Stimulated activated naive B cell treated with anti-CD40 and anti-IgM and Interleukin-4, amounts not matched to agents 10 μg/mL and 1 μg/mL and 100 μg/mL, for 72 hours (primary cell): ENCODE results near the gene ARFGEF3.

Experiments used
- ATAC-seq, 2 donors: fragments of 150-1000 bp; cut with Tn5 transposase; replicated peaks; 2 replicates each; pipeline ENCODE4 v1.10.0; 2021; ENCODE audit warnings: moderate library complexity in 1 of 2
- DNase-seq: peaks from one replicate; pipeline ENCODE4 v3.0.0; 2021
- H3K27ac Mint-ChIP-seq: one replicate; pipeline ENCODE4 v1.8.0; 2022; ENCODE audit warnings: mild to moderate bottlenecking, mixed read lengths
- H3K27me3 Mint-ChIP-seq, 2 donors: one replicate each; pipeline ENCODE4 v1.8.0; 2022; ENCODE audit warnings: mixed read lengths in 2 of 2
- H3K36me3 Mint-ChIP-seq, 2 donors: one replicate each; pipeline ENCODE4 v1.8.0; 2022; ENCODE audit warnings: mixed read lengths in 2 of 2, mild to moderate bottlenecking in 1 of 2
- H3K4me1 Mint-ChIP-seq, 2 donors: one replicate each; pipeline ENCODE4 v1.8.0; 2022; ENCODE audit warnings: mixed read lengths in 2 of 2, mild to moderate bottlenecking in 1 of 2
- H3K4me3 Mint-ChIP-seq, 2 donors: one replicate each; pipeline ENCODE4 v1.8.0; 2022; ENCODE audit warnings: mild to moderate bottlenecking in 2 of 2, mixed read lengths in 2 of 2, moderate library complexity in 1 of 2
- H3K9me3 Mint-ChIP-seq, 2 donors: one replicate each; pipeline ENCODE4 v1.8.0; 2022; ENCODE audit warnings: mixed read lengths in 2 of 2, mild to moderate bottlenecking in 1 of 2

ARFGEF3 gene

DNA sequence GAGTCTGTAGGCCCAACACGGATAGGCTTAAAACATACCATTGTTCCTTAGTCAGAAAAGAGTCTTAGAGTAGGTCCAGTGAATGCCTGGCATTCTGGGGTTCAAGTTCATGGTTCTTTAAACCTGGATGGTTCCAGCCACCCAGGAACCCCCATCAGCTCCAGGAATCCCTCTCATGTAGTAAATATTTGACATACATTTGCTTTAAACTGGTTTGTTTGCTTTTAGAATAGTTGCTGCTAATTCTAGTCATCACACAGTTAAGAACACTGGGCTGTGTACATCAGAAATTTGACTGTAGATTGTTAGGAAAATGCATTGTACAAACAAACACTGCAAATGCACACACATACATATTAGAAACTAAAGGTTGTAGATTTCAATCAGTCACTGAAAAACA is 87.1 kb downstream of the ARFGEF3 start:
- no peaks in the 10 kb centered on the region for H3K9me3 Mint-ChIP-seq
- peaks cover 11% of the 10 kb centered on the region in 2 donors for H3K27me3 Mint-ChIP-seq
- ATAC-seq (no peak), DNase-seq (no peak)
- H3K27ac Mint-ChIP-seq: no peak overlapping the region
- H3K36me3 Mint-ChIP-seq: no peaks in the 10 kb centered on the region
- no peaks in the 10 kb centered on the region for H3K4me1 Mint-ChIP-seq
- H3K4me3 Mint-ChIP-seq: no peak overlapping the region

- Mint-ChIP-seq H3K4me1 (no peaks in the 10 kb centered on the region), H3K4me3 (no peak overlapping the region), H3K36me3 (no peaks in the 10 kb centered on the region), H3K27ac (no peak overlapping the region), H3K27me3 (peaks cover 5 to 13% of the 10 kb centered on the region in 2 donors), H3K9me3 (no peaks in the 10 kb centered on the region)
- no peak for DNase-seq
- no peak for ATAC-seq
These were observed 88.3 kb downstream of the ARFGEF3 start for GRCh38 chr6:138250053-138250452.

DNA sequence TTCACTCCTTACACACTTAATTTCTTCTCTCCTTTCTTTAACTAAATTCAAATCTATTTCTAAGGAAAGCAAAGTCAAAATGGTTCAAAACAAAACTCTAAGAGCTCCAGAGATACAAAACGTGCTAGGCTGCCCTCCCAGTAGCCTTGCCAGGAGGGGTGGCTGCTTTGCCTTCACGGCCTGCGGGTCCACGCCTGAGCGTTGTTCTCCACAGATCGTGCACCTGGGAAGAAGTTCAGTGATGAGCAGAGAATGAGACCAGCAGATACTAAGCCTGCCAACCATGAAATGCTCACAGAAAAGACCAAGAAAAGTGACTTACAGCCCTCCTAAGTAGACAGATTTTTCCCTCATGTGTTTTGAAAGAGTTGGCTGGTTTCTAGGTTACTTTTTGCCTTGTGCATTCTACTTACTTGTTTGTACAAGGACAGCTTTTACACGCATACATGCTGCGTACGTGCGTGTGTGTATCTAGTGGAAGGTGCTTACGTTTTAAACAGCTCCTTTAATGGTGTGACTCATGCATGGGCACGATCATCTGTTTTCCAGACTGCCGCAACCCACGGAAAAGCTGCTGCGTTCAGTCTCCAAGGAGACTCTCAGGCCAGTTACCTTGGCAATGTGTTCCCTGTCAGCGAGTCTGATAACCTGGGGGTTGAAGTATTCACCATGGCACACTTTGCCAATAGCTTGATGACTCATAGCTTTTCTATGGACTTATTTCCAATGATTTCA is 88.9 kb downstream of the ARFGEF3 start:
- no peaks in the 10 kb centered on the region for H3K4me1 Mint-ChIP-seq
- no peak overlapping the region for H3K4me3 Mint-ChIP-seq
- H3K27me3 Mint-ChIP-seq: peaks cover 10 to 15% of the 10 kb centered on the region in 2 donors
- no peaks in the 10 kb centered on the region for H3K9me3 Mint-ChIP-seq
- no peak for ATAC-seq
- no peaks in the 10 kb centered on the region for H3K36me3 Mint-ChIP-seq
- H3K27ac Mint-ChIP-seq: no peak overlapping the region
- no peak for DNase-seq

GRCh38 chr6:138253731-138254130 is 92.0 kb downstream of the ARFGEF3 start:
- Mint-ChIP-seq H3K27me3 (peaks cover 17 to 20% of the 10 kb centered on the region in 2 donors), H3K4me1 (no peaks in the 10 kb centered on the region), H3K4me3 (no peak overlapping the region), H3K27ac (no peak overlapping the region), H3K9me3 (no peaks in the 10 kb centered on the region), H3K36me3 (no peaks in the 10 kb centered on the region)
- ATAC-seq: no peak
- DNase-seq: no peak

DNA sequence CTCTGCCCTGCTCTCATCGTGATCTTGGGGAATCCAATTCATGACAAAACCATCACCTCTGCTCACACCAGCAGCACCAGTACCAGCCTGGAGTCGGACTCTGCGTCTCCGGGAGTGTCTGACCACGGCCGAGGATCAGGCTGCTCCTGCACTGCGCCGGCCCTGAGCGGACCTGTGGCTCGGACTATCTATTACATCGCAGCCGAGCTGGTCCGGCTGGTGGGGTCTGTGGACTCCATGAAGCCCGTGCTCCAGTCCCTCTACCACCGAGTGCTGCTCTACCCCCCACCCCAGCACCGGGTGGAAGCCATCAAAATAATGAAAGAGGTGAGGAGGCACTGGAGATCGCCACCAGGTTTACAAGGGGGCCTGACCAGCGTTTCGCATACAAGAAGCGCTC is 93.7 kb downstream of the ARFGEF3 start:
- Mint-ChIP-seq H3K9me3 (no peaks in the 10 kb centered on the region), H3K4me3 (no peak overlapping the region), H3K4me1 (no peaks in the 10 kb centered on the region), H3K27me3 (peaks cover 23 to 24% of the 10 kb centered on the region in 2 donors), H3K36me3 (no peaks in the 10 kb centered on the region), H3K27ac (no peak overlapping the region)
- DNase-seq (no peak), ATAC-seq (no peak)

- ATAC-seq: no peak
- Mint-ChIP-seq H3K27me3 (peaks cover 22 to 30% of the 10 kb centered on the region in 2 donors), H3K36me3 (no peaks in the 10 kb centered on the region), H3K4me3 (no peak overlapping the region), H3K27ac (no peak overlapping the region), H3K9me3 (no peaks in the 10 kb centered on the region), H3K4me1 (no peaks in the 10 kb centered on the region)
- DNase-seq: no peak
These were observed 95.9 kb downstream of the ARFGEF3 start for GRCh38 chr6:138257638-138258040.

GRCh38 chr6:138258197-138258596 is 96.5 kb downstream of the ARFGEF3 start:
- Mint-ChIP-seq H3K4me3 (no peak overlapping the region), H3K36me3 (no peaks in the 10 kb centered on the region), H3K9me3 (no peaks in the 10 kb centered on the region), H3K4me1 (no peaks in the 10 kb centered on the region), H3K27me3 (peaks cover 22 to 36% of the 10 kb centered on the region in 2 donors), H3K27ac (no peak overlapping the region)
- no peak for DNase-seq
- ATAC-seq: no peak

GRCh38 chr6:138258991-138259390 is 97.3 kb downstream of the ARFGEF3 start:
- Mint-ChIP-seq H3K9me3 (no peaks in the 10 kb centered on the region), H3K4me3 (no peak overlapping the region), H3K4me1 (no peaks in the 10 kb centered on the region), H3K36me3 (no peaks in the 10 kb centered on the region), H3K27me3 (peaks cover 15 to 42% of the 10 kb centered on the region in 2 donors), H3K27ac (no peak overlapping the region)
- DNase-seq (no peak), ATAC-seq (no peak)

DNA sequence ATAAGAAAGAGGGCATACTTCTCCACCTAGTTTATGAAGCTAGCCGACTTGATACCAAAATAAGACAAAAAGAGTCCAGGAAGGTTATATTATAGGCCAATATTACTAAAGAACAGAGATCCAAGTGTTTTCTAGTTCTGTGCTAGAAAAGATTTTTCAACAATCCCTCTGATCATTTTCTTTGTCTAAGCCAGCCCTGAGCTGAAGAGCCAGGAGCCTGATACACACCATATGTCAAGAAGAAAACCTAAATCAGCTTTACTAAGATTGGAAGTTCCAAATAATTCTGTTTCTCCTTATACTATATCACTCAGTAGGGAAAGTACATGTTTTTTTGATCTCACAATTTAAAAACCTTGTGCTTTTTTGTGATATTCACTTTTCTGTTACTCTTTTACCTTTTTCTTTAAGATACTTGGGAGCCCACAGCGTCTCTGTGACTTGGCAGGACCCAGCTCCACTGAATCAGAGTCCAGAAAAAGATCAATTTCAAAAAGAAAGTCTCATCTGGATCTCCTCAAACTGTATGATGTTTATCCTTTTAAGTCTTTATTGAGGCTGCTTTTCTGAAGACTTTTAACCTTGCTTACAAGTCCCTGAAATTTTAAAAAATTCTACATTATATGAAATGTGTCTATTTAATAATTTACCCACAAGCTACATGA is 99.5 kb downstream of the ARFGEF3 start:
- no peaks in the 10 kb centered on the region for H3K36me3 Mint-ChIP-seq
- no peak for ATAC-seq
- H3K9me3 Mint-ChIP-seq: no peaks in the 10 kb centered on the region
- DNase-seq: no peak
- no peak overlapping the region for H3K27ac Mint-ChIP-seq
- H3K4me3 Mint-ChIP-seq: no peak overlapping the region
- H3K4me1 Mint-ChIP-seq: peaks cover 0 to 2% of the 10 kb centered on the region in 2 donors
- peaks cover 19 to 31% of the 10 kb centered on the region in 2 donors for H3K27me3 Mint-ChIP-seq

DNA sequence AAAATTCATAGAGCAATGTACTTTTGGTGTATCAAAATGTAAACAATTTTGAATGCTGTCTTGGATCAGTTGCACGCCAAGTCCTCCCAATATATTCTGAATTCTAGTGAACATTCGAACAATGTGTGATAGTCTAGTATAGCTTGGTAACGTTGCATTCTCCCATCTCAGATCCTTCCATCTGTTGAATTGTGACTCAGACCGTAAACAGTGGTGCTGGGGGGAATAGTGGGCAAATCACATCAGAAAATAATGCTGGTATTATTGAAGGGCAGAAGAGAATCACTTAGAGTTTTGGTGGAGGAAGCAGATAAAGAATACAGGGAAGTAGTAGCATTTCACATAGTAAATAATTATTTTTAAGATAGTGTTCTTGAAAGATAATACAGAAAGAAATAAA is 102.2 kb downstream of the ARFGEF3 start:
- Mint-ChIP-seq H3K4me1 (peaks cover 0 to 2% of the 10 kb centered on the region in 2 donors), H3K4me3 (no peak overlapping the region), H3K36me3 (no peaks in the 10 kb centered on the region), H3K27ac (no peak overlapping the region), H3K9me3 (no peaks in the 10 kb centered on the region), H3K27me3 (peaks cover 19 to 25% of the 10 kb centered on the region in 2 donors)
- DNase-seq (no peak), ATAC-seq (no peak)

DNA sequence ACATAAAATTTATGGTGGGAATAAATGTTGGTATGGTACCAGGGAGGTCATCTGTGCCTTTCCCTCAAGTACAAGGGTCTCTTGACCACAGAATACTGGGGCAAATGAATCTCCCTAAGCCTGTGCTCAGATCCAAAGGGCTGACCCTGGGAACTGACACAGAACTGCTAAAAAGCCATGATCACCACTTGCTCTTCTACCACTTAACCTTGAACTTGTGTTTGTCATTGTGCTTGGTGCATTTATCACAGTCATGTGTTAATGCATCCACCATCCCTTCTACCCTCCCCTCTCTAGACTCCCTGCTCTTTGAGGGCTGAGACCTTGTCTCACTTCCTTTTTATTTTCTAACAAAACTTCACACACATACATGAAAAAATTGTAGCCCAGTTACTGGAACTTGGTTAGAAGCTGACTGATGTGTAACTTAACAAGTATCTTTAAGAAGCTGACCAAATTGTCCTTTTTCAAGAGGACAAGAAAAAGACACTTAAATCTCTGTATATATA is 102.7 kb downstream of the ARFGEF3 start:
- Mint-ChIP-seq H3K4me1 (peaks cover 0 to 2% of the 10 kb centered on the region in 2 donors), H3K36me3 (no peaks in the 10 kb centered on the region), H3K4me3 (no peak overlapping the region), H3K27ac (no peak overlapping the region), H3K9me3 (no peaks in the 10 kb centered on the region), H3K27me3 (peaks cover 16 to 25% of the 10 kb centered on the region in 2 donors)
- ATAC-seq (peak; percentile 73 to 80), DNase-seq (no peak)

DNA sequence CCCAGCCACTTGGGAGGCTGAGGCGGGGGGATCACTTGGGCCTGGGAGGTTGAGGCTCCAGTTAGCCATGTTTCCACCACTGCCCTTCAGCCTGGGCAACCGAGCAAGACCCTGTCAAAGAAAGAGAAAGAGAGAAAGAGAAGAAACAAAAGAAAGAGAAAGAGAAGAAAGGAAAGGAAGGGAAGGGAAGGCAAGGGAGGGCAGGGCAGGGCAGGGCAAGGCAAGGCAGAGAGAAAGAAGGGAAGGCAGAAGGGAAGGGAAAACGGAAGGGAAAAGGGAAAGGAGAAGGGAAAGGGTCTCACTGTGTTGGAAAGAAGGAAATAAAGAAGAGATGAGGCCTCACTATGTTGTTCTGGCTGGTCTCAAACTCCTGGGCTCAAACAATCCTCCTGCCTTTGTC is 104.4 kb downstream of the ARFGEF3 start:
- DNase-seq (no peak), ATAC-seq (no peak)
- Mint-ChIP-seq H3K4me1 (peaks cover 0 to 2% of the 10 kb centered on the region in 2 donors), H3K9me3 (no peaks in the 10 kb centered on the region), H3K36me3 (no peaks in the 10 kb centered on the region), H3K27ac (no peak overlapping the region), H3K27me3 (peaks cover 21 to 24% of the 10 kb centered on the region in 2 donors), H3K4me3 (no peak overlapping the region)

GRCh38 chr6:138267971-138268895 is 106.5 kb downstream of the ARFGEF3 start:
- Mint-ChIP-seq H3K9me3 (no peaks in the 10 kb centered on the region), H3K27me3 (peaks cover 12 to 17% of the 10 kb centered on the region in 2 donors), H3K36me3 (no peaks in the 10 kb centered on the region), H3K27ac (no peak overlapping the region), H3K4me3 (no peak overlapping the region), H3K4me1 (peaks cover 0 to 2% of the 10 kb centered on the region in 2 donors)
- DNase-seq (no peak), ATAC-seq (no peak)

DNA sequence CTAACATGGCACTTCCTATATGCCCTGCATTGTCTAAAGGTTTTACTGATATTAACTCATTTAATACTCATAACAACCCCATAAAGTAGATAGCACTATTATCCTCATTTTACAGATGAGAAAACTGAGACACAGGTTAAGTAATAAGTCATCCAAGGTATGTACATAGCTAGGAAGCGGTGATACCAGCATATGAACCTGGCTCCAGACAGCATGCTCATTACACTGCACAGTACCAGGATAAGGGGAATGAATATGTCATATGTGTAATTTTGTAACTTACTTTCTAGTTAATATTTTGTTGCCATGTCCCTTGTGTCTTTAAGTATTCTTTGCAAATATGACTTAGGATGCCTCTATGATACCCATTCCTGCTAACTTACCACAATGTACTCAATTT is 109.7 kb downstream of the ARFGEF3 start:
- DNase-seq (no peak), ATAC-seq (no peak)
- no peaks in the 10 kb centered on the region for H3K36me3 Mint-ChIP-seq
- no peaks in the 10 kb centered on the region for H3K9me3 Mint-ChIP-seq
- H3K4me3 Mint-ChIP-seq: no peak overlapping the region
- no peak overlapping the region for H3K27ac Mint-ChIP-seq
- no peaks in the 10 kb centered on the region for H3K4me1 Mint-ChIP-seq
- peaks cover 7 to 8% of the 10 kb centered on the region in 2 donors for H3K27me3 Mint-ChIP-seq
